Measurements from ENCODE around the gene CAVIN1. TPM values are rescaled to one million over a fixed set of nuclear protein-coding genes. Genes with fewer than 3 reads are reported as not detected.

The CAVIN1 gene
- total and polyA plus RNA-seq, 7 donors = 11.8 to 519 (median 231) TPM

- intact Hi-C loops (cut with DNase I) = loop anchor here (5.0 kb wide), 1 partner anchor 138 kb away; no protein-coding TSS in a partner anchor
- no peaks in the 10 kb centered on the region for H3K27me3 ChIP-seq
- 10 to 12% methylated on average over 6 of the region's 6 CpGs for WGBS, 2 donors
- TF ChIP-seq POLR2AphosphoS5 (IDR thresholded peaks at IDR 0.05) (peak in 2 of 4 donors; percentile 3 to 50), POLR2A (IDR thresholded peaks at IDR 0.05) (no peak)
- peaks cover 0 to 28% (median 10%) of the 10 kb centered on the region in 4 donors for H3K36me3 ChIP-seq
- peaks cover 0 to 30% (median 15%) of the 10 kb centered on the region in 4 donors for H3K4me1 ChIP-seq
- peak overlapping the region; percentile 72 to 86 (median 78) for H3K4me3 ChIP-seq
- peak overlapping the region; percentile 95 to 99 (median 96) for H3K27ac ChIP-seq
- H3K9me3 ChIP-seq = no peaks in the 10 kb centered on the region
- no peak for DNase-seq
These were observed 36.8 kb upstream of the CAVIN1 start for GRCh38 chr17:42459801-42460281.

- H3K36me3 ChIP-seq = peaks cover 0 to 23% (median 8%) of the 10 kb centered on the region in 4 donors
- peak overlapping the region; percentile 72 to 86 (median 78) for H3K4me3 ChIP-seq
- peak; percentile 78 for DNase-seq
- WGBS, 2 donors = 3 to 8% methylated on average over 11 of the region's 11 CpGs
- H3K27me3 ChIP-seq = no peaks in the 10 kb centered on the region
- H3K4me1 ChIP-seq = peaks cover 0 to 30% (median 15%) of the 10 kb centered on the region in 4 donors
- H3K27ac ChIP-seq = peak overlapping the region; percentile 95 to 99 (median 96)
- TF ChIP-seq POLR2A (IDR thresholded peaks at IDR 0.05) = no peak
- TF ChIP-seq CTCF (IDR thresholded peaks at IDR 0.05) = peak in 1 of 4 experiments; percentile 8
- TF ChIP-seq POLR2AphosphoS5 (IDR thresholded peaks at IDR 0.05) = peak in 2 of 4 donors; percentile 29 to 54
- TF ChIP-seq EP300 (IDR thresholded peaks at IDR 0.05) = no peak
- no peaks in the 10 kb centered on the region for H3K9me3 ChIP-seq
- intact Hi-C loops (cut with DNase I) = loop anchor here (5.0 kb wide), 1 partner anchor 137 kb away; no protein-coding TSS in a partner anchor
These were observed 36.3 kb upstream of the CAVIN1 start for GRCh38 chr17:42459256-42459800.

GRCh38 chr17:42458497-42459255 lies 35.6 kb upstream of the CAVIN1 start, which contains the start of gene ATP6V0A1:
Gene ATP6V0A1, plus strand, starts transcription at chr17:42458878. Its CDS starts 2,017 bp downstream, at chr17:42460895.
- 1% methylated on average over 45 of the region's 45 CpGs for WGBS, 2 donors
- peak within 1 kb of the TSS; percentile 95 to 99 (median 96) for H3K27ac ChIP-seq
- H3K36me3 ChIP-seq = peaks cover 0 to 16% (median 8%) of the 10 kb centered on the region in 4 donors
- H3K9me3 ChIP-seq = no peaks in the 10 kb centered on the region
- peak in 1 of 4 donors; percentile 49 for TF ChIP-seq EP300 (IDR thresholded peaks at IDR 0.05)
- peak; percentile 95 to 97 (median 96) for TF ChIP-seq POLR2AphosphoS5 (IDR thresholded peaks at IDR 0.05)
- no peak for TF ChIP-seq CTCF (IDR thresholded peaks at IDR 0.05)
- TF ChIP-seq POLR2A (IDR thresholded peaks at IDR 0.05) = peak; percentile 86 to 91
- no peaks in the 10 kb centered on the region for H3K27me3 ChIP-seq
- intact Hi-C loops (cut with DNase I) = loop anchor here (5.0 kb wide), 1 partner anchor 136 kb away; no protein-coding TSS in a partner anchor
- H3K4me3 ChIP-seq = peak within 1 kb of the TSS; percentile 72 to 86 (median 78)
- DNase-seq = peak; percentile 98
- peaks cover 0 to 30% (median 13%) of the 10 kb centered on the region in 4 donors for H3K4me1 ChIP-seq

DNA sequence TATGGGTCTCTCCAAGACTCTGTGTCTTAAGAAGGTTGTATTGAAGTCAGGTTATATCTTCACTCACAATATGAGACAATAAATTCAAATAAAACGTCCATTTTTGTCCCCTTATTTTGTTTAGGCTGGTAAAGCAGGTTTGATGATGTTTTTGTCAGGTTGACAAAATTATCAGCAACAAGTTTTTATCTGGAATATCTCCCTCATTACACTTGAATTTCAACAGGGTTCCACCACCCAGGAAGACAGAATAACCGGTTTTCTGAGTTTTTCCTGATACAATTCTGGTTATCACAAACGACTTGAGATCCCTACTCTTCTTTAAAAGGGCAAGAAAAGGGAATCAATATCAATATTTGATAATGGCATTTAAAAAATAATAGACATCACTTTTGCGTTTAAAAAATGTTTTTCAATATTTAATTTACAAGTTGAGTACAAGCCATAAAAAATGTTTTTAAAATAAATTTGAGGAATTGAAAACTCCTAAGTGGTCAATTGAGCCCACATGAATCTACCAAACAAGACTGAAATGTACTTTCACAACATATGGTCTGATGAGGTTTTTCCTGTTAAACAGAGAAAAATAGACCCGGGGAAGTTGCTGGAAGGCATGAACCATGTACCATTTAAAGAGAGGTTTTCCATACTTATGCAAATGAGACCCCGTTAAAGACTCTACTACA lies 34.2 kb upstream of the CAVIN1 start:
- Histone ChIP-seq H3K36me3 (peaks cover 0 to 13% (median 5%) of the 10 kb centered on the region in 4 donors), H3K4me1 (peaks cover 0 to 28% (median 11%) of the 10 kb centered on the region in 4 donors), H3K27ac (peak overlapping the region; percentile 95 to 99 (median 96)), H3K9me3 (no peaks in the 10 kb centered on the region), H3K4me3 (no peak overlapping the region), H3K27me3 (no peaks in the 10 kb centered on the region)
- DNase-seq = no peak
- TF ChIP-seq POLR2A (IDR thresholded peaks at IDR 0.05) (no peak), EP300 (IDR thresholded peaks at IDR 0.05) (no peak), POLR2AphosphoS5 (IDR thresholded peaks at IDR 0.05) (no peak), CTCF (IDR thresholded peaks at IDR 0.05) (no peak)
- intact Hi-C loops (cut with DNase I) = loop anchor here (2.0 to 5.0 kb wide), 2 partner anchors 34 to 135 kb away; partner anchors contain the start of gene CAVIN1
- WGBS, 2 donors = 23 to 33% methylated on average over 6 of the region's 6 CpGs

All from sigmoid colon (tissue), 7 donors.